ENCODE measurements around the gene CHORDC1. TPM values are rescaled to one million over a fixed set of nuclear protein-coding genes. Genes with fewer than 3 reads are reported as not detected.

The CHORDC1 gene
- total RNA-seq, 1 experiment from 2014 or later: 62.0 TPM

DNA sequence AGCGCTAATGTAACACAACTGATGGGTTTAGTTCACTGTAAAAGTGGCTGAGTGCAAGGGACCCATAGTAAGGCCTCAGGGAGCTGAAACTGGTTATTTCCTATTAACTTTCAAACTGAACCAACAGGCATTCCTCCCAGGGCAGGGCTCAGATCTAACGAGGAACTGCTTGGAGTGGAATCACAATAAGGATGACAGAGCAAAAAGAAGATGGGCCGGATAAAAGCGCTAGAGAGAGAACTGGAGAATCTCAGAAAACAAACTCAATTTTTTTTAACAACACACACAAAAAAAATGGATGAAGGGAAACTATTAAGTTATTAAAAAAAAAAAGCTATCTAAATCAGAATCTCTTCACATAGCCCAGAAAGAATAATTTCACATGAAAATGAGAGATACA is 14.2 kb upstream of the CHORDC1 start:
- Mint-ChIP-seq H3K27ac (ENCODE audit: low read depth, unreplicated experiment) (no peak overlapping the region), H3K9me3 (ENCODE audit: unreplicated experiment) (no peaks in the 10 kb centered on the region), H3K4me3 (ENCODE audit: unreplicated experiment) (no peak overlapping the region), H3K36me3 (ENCODE audit: insufficient read depth, unreplicated experiment) (no peaks in the 10 kb centered on the region), H3K27me3 (ENCODE audit: insufficient read depth, unreplicated experiment) (no peaks in the 10 kb centered on the region), H3K4me1 (ENCODE audit: insufficient read depth, unreplicated experiment) (no peaks in the 10 kb centered on the region)
- intact Hi-C loops (cut with micrococcal nuclease): no loop called here
- CTCF ChIA-PET: interaction anchor here (1.2 kb wide), 1 partner anchor 14 kb away, joined by 4 read pairs; no protein-coding TSS in a partner anchor
- DNase-seq (ENCODE audit: unreplicated experiment): no peak
- TF ChIP-seq, protein P1, sequence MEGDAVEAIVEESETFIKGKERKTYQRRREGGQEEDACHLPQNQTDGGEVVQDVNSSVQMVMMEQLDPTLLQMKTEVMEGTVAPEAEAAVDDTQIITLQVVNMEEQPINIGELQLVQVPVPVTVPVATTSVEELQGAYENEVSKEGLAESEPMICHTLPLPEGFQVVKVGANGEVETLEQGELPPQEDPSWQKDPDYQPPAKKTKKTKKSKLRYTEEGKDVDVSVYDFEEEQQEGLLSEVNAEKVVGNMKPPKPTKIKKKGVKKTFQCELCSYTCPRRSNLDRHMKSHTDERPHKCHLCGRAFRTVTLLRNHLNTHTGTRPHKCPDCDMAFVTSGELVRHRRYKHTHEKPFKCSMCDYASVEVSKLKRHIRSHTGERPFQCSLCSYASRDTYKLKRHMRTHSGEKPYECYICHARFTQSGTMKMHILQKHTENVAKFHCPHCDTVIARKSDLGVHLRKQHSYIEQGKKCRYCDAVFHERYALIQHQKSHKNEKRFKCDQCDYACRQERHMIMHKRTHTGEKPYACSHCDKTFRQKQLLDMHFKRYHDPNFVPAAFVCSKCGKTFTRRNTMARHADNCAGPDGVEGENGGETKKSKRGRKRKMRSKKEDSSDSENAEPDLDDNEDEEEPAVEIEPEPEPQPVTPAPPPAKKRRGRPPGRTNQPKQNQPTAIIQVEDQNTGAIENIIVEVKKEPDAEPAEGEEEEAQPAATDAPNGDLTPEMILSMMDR (IDR thresholded peaks at IDR 0.05; ENCODE audit: unreplicated experiment): no peak
- BruUV-seq (replicated peaks): no TSS peak
- POLR2A ChIA-PET: interaction anchor here (1.2 to 1.4 kb wide), 2 partner anchors 9 to 11 kb away, joined by 3 to 4 read pairs; no protein-coding TSS in a partner anchor

DNA sequence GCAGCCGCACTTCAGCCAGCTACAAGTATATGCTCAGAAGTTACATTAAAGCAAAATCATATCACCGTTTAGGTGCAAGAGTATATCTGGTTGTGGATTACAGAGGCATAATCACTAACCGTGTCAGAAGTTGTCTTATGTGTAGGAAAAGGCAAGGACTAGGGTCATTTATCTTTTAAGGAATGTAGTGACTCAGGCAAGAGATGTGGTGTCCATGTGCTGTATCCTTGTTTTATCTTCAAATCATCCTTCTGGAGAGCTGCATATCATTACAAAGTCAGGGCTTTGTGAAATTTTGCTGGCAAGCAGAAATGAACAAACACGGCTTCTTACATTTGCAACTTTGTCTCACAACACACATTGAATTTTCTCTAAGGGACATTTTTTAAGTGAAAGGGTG is 12.7 kb upstream of the CHORDC1 start:
- H3K27ac Mint-ChIP-seq (ENCODE audit: low read depth, unreplicated experiment): no peak overlapping the region
- no TSS peak for BruUV-seq (replicated peaks)

DNA sequence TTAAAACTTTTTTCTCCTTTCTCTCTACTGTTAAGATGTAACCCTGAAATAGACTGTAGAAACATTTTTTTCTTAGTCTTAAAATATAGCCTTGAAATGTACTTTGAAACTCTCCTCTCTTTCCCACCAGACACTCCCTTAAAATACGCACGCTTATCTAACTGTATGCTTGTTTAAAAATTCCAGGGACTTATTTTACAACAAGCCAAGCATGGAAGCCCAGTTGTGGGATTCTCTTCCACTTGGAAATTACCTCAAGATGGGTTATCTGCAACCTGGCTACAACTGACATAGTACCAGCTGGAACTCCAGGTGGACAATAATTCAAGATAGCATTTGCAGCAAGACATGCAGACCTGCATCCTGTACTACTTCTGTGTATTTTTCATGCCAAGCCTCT is 12.1 kb upstream of the CHORDC1 start:
- ChIA-PET POLR2A (interaction anchor here (3.5 kb wide), 1 partner anchor 12 kb away, joined by 18 read pairs; the partner anchor contains the start of gene CHORDC1), CTCF (interaction anchor here (1.0 kb wide), 1 partner anchor 30 kb away, joined by 3 read pairs; no protein-coding TSS in a partner anchor)
- Mint-ChIP-seq H3K9me3 (ENCODE audit: unreplicated experiment) (peaks cover 7% of the 10 kb centered on the region), H3K27ac (ENCODE audit: low read depth, unreplicated experiment) (no peak overlapping the region), H3K4me1 (ENCODE audit: insufficient read depth, unreplicated experiment) (no peaks in the 10 kb centered on the region), H3K4me3 (ENCODE audit: unreplicated experiment) (no peak overlapping the region), H3K27me3 (ENCODE audit: insufficient read depth, unreplicated experiment) (no peaks in the 10 kb centered on the region), H3K36me3 (ENCODE audit: insufficient read depth, unreplicated experiment) (no peaks in the 10 kb centered on the region)
- TF ChIP-seq, protein P1 (IDR thresholded peaks at IDR 0.05; ENCODE audit: unreplicated experiment): no peak
- intact Hi-C loops (cut with micrococcal nuclease): no loop called here
- no peak for DNase-seq (ENCODE audit: unreplicated experiment)
- no TSS peak for BruUV-seq (replicated peaks)

More for the DNA sequence above, 12.7 kb upstream of the CHORDC1 start:
- Mint-ChIP-seq H3K4me3 (ENCODE audit: unreplicated experiment) (no peak overlapping the region), H3K9me3 (ENCODE audit: unreplicated experiment) (peaks cover 2% of the 10 kb centered on the region), H3K4me1 (ENCODE audit: insufficient read depth, unreplicated experiment) (no peaks in the 10 kb centered on the region), H3K36me3 (ENCODE audit: insufficient read depth, unreplicated experiment) (no peaks in the 10 kb centered on the region), H3K27me3 (ENCODE audit: insufficient read depth, unreplicated experiment) (no peaks in the 10 kb centered on the region)
- ChIA-PET POLR2A (interaction anchor here (1.4 kb wide), 1 partner anchor 10 kb away, joined by 3 read pairs; no protein-coding TSS in a partner anchor), CTCF (interaction anchor here (0.7 to 0.9 kb wide), 2 partner anchors 20 to 30 kb away, joined by 4 to 6 read pairs; no protein-coding TSS in a partner anchor)
- TF ChIP-seq, protein P1 (IDR thresholded peaks at IDR 0.05; ENCODE audit: unreplicated experiment): no peak
- intact Hi-C loops (cut with micrococcal nuclease): no loop called here
- no peak for DNase-seq (ENCODE audit: unreplicated experiment)

DNA sequence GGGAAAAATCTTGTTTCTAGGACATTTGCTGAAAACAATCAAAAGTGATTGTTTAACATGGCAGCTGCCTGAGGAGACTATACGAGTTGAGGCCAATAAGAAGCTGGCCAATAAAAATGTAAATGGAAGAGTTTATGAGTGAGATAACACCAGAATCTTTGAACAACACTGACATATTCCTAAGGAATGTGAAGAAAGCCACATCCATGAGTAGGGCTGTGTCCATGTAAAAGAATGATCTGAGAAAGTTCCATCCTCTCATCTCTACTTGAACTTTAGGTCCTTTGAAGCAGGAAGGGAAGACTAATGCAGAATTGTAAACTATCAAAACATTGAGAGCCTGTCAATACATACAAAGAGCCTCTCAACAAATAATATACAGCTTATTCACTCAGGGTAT is 6.9 kb upstream of the CHORDC1 start:
- DNase-seq (ENCODE audit: unreplicated experiment): no peak

More for the DNA sequence above, 6.9 kb upstream of the CHORDC1 start:
- Mint-ChIP-seq H3K4me3 (ENCODE audit: unreplicated experiment) (no peak overlapping the region), H3K9me3 (ENCODE audit: unreplicated experiment) (peaks cover 11% of the 10 kb centered on the region), H3K4me1 (ENCODE audit: insufficient read depth, unreplicated experiment) (no peaks in the 10 kb centered on the region), H3K27me3 (ENCODE audit: insufficient read depth, unreplicated experiment) (no peaks in the 10 kb centered on the region), H3K27ac (ENCODE audit: low read depth, unreplicated experiment) (no peak overlapping the region), H3K36me3 (ENCODE audit: insufficient read depth, unreplicated experiment) (no peaks in the 10 kb centered on the region)
- CTCF ChIA-PET: interaction anchor here (1.2 to 1.3 kb wide), 2 partner anchors 11 to 58 kb away, joined by 3 read pairs; no protein-coding TSS in a partner anchor
- POLR2A ChIA-PET: no interaction called here
- TF ChIP-seq, protein P1 (IDR thresholded peaks at IDR 0.05; ENCODE audit: unreplicated experiment): no peak
- no TSS peak for BruUV-seq (replicated peaks)
- intact Hi-C loops (cut with micrococcal nuclease): no loop called here
